HG03378 (cell line): Measurements from ENCODE around the gene MKLN1.
"Not testable (repeated sequence)": the region's sequence is repeated elsewhere in the genome, so short reads cannot be mapped to it uniquely, and the experiment has no call there.

ENCODE experiments used
- ATAC-seq: cut with Tn5 transposase; IDR thresholded peaks from one replicate; pipeline ENCODE4 v1.9.1; 2021; ENCODE audit warnings: mild to moderate bottlenecking, moderate library complexity; ENCODE audit not compliant: unreplicated experiment

Gene MKLN1

DNA sequence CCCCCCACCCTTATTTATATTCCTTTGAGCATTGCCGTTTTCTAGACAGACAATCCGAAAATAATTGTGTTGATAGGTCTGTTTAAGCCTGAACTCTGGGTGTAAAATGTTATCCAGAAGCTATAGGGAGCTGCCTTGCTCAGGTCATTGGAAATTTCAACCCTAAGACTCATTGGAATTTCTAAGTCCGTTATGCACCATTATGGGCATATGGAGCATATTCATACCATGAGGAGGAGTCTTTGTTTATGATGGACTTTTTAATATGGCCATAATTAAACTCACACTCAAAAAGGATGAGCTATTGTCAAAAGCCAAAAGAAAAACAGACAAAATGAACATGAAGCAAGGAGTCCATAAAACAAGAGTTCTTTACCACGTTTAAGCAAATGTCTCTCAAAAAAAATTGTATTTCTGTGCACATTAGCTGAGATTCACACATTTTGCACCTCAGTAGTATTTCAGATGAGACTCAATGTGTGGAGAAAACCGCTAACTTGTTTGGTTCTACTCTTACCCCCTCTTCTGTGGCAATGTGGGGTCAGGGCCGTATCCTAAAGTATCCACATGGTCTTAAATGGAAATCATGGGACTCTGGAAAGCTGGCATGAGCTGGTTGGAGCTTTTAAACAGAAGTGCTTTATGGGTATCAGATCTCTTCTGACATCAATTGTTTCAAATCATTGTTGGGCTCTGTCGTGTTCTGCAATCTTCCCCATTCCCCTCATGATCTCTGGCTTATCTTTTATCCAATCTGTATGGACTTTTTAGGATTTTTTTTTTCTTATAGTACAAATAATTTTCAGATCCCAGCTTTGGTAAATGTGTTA lies 168.2 kb downstream of the MKLN1 start:
- no peak for ATAC-seq

DNA sequence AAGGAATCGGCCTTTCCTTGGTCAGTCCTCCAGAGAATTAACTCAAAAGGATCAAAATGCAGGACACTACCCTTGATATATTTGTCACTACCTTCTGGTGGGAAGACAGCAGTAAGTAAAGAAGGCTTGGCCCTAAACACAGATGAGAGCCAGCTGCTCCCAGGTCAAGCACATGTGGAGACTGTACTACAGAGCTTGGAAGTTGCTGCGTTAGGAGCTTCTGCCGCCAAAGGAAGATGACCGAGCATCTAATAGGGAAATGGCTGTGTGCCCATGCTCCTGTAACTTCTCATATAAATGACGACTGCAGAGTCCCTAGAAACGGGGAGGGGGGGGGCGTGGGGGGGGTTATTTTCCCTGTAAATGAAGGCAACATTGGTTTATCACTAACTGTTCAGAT lies 169.8 kb downstream of the MKLN1 start:
- ATAC-seq, result no peak

DNA sequence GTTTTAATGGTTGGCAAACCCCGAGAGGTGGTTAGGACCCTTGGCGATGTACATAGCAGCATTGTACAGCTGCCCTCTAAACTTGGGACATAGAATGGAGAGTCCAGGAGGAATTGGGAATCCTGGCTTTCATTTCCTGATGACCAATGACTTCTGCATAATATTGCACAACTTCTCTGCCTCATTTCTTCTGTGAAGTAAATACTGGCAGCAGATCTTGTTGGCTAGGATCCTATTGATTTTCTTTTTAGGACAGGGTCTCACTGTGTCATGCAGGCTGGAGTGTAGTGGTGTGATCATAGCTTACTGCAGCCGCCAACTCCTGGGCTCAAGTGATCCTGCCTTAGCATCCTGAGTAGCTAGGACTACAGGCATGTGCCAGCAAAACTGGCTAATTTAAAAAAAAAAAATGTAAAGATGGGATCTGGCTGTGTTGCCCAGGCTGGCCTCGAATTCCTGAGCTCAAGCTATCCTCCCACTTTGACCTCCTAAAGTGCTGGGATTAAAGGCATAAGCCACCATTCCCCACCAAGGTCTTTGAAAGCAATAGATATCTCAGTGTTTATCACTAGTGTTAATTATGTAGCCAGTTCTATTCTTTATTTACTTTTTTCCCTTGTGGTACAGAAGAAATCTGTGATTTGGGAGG lies 170.7 kb downstream of the MKLN1 start:
- ATAC-seq, result no peak

- ATAC-seq, result no peak
These were observed 172.1 kb downstream of the MKLN1 start for GRCh38 chr7:131499801-131500200.

DNA sequence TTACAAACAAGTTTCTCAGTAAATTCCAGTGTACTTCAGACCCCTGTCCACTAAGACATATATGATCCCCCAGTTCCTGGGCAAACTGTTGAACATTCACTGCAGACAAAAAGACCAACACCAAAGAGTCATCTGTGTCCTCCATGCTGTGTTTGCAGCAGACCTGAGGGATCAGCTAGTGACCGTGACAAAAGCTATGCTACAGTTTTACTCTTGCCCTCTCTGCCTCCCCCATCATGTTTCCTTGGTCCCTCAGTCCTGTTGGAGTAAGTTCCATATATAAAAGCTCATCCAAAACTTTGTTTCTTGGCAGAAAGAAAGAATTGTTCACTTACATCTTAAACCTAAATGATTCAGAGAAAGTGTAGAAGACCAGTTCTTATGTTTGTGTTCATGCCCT lies 172.7 kb downstream of the MKLN1 start:
- no peak for ATAC-seq

DNA sequence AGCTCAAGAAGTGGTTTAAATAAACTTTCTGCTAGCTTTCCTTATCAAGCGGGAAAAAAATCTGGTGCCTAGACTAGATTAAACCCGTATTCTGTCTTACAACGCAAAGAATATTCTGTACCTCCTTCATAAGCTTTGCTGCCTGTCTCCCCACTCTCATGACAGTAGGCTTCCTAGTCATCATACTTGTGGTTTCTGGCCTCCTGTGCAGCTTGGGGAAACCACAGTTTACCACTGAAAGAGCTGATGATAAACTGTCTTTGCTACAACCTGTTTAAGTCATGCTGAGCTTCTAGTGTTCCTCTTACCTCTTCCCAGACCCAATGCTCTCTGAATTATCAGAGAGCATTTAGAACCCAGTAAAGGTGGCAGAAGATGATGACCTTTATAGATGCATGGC lies 173.7 kb downstream of the MKLN1 start:
- ATAC-seq, result peak; percentile 86

GRCh38 chr7:131501930-131502685 lies 174.4 kb downstream of the MKLN1 start:
- no peak for ATAC-seq

GRCh38 chr7:131502810-131503508 lies 175.3 kb downstream of the MKLN1 start:
- ATAC-seq, result no peak

GRCh38 chr7:131503639-131504038 lies 176.0 kb downstream of the MKLN1 start:
- no peak for ATAC-seq

DNA sequence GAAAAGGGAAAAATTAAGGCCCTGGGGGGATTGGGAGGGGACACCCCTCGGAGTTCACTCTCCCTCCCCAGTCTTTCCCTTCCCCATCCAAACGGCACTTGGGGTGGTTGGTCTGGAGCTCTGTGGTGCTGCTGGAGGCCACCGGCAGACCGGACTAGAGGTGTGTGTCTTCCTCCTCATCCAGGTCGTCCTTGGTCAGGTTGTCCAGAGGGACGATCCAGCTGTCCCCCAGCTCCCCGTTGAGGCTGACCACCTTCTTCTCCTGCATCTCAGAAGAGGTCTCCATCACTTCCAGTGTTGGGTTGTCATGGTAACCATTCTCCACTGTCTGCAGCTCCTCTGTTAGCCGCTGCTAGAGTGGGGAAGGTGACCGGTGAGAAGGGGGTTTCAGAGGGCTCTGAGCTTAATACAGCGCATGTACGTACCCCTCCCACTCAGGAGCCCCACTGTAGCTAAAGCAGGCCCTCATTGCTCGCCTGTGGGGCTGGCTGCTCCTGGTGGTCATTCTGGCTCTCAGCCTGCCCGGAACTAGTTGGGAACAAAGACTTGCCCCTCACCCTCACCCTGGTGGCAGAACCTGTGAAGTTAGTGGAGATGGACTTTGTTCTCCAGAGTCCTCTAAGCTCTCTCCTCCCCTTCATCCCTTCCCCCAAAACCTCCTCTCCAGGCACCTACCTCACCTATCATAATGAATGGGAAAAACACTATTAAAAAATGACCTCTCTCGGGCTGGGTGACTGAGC lies 176.7 kb downstream of the MKLN1 start:
- no peak for ATAC-seq

- not testable (repeated sequence) for ATAC-seq
These were observed 177.5 kb downstream of the MKLN1 start for GRCh38 chr7:131505037-131505620.

DNA sequence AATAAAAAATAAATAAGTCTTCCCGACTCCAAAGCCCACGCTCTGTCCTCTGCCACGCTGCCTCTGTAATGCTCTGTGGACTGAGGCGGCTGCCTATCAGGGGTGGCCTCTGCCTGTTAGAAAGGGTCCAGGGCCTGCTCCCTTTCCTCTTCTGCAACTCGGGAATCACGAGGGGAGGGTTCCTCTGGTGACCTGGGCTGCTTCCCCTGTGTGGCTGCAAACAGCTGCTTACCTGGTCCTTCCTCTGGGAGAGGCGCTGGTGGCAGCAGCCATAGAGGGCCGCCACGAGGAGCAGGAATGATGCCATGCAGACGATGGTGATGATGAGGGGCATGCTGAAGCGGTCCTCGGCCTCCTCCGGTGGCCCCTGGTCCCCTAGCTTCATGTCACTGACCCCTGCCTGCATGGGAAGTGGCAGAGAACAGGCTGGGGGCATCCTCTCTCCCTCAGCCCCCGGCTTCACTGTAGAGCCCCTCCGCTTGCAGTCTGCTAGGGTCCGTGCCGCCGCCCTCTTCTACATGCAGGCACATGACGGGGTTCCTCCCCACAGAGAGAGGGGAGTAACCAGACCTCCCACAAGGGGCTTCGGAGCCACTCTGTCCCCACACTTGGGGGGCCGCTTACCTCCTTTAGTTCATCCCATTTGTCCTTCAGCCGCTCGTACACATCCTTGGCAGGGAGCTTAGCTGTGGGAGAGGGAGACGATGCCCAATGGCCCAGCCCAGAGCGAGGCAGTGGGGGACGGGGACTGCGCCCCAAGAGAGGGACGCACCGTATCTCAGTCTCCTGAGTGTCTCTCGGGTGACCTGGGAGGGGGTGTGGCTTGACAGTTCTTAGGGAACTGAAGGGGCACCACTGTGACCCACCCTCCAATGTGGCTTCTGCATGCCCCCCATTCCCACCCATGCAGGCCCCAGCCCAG lies 178.2 kb downstream of the MKLN1 start:
- no peak for ATAC-seq

DNA sequence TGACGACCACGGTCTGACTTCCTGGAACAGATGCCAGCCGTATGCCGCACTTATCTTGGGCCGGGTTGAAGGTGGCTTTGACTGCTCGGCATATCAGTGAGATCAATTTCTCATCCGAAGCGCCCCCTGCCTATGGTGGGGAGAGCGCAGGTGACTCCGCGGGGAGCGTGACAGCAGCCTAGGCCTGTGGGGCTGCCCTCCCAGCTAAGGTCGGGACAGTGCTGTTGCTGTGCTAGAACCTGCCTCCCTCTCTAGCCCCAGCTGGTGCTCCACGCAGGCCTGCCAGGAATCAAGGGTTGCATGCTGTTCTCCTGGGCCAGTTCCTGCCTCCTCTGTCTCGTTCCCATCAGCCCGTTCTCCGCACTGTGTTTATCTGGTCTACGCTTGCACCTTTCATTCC lies 178.9 kb downstream of the MKLN1 start:
- ATAC-seq, result no peak

- peak; percentile 63 for ATAC-seq
These were observed 180.1 kb downstream of the MKLN1 start for GRCh38 chr7:131507592-131508331.

DNA sequence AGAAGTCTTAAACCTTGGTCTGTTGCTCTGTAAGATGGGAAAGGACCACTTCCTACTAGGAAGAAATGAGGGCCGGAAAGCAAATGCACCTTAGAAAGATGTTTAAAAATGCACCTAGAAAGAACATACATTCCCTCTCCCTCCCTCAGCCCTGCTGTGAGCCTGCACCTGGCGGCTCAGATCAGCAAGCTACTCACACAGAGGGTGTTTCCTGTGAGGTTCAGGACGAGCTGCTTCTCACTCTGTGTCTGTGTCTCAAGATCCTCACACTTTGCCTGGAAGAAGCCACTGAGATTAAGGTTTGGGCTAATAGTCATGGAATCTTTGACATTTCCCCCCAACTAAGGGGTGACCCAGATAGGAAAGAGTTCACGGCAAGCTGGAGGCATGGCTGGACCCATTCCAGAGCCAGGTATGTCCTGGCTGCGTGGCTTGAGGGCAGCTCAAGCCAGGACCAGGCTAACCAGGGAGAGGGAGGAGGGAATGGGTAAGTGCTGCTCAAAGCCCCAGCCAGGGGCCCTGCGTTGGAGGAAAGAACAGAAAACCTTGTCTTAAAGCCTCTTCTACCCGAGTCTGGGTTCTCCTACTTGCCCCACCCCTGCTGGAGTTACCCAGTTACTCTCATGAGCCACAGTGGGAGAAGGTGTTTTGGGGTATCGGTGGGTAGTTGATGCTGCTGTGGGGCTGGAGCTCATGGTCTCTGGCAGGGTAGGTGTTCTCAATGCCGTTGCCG lies 181.2 kb downstream of the MKLN1 start:
- ATAC-seq, result no peak

DNA sequence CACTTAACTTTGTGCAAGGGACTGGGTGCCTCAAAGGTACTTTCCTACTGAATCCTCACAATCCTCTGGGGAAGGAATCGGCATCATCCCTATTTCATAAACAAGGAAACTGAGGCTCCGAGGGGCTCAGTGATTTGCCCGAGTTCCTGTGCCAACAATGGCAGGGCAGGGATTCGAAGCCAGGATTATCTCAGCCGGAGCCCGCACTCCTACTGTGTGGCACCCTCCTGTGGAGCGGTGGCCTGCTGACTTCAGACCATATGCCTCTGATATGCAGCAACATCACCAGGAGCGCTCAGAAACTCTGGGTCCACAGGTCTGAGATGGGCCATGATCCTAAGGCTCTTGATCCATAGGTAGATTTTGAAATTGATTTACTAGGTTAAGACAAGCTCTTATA lies 182.1 kb downstream of the MKLN1 start:
- ATAC-seq, result no peak

DNA sequence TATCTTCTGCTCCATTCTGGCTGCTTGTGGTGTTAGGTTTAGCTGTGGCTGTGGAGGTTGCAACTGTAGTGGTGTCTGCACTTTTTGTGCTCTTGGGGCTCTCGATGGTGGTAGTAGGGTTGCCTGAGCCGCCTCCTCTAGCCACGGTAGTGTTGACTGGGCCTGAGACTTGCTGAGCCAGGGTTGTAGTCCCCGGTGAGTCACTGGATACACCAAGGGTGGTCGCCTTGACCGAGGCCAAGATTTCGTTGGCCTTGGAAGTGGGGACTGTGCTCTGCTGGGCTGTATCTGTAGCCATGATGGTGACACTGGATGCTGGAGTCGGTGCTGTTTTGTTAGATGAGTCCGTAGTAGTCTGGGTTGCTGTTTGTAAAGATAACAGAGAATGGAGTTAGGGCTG lies 183.4 kb downstream of the MKLN1 start:
- no peak for ATAC-seq
